Fibroblast of the conjunctiva (primary cell): Measurements from ENCODE around the gene GALM.
"Not testable (repeated sequence)": the region's sequence is repeated elsewhere in the genome, so short reads cannot be mapped to it uniquely, and the experiment has no call there.

ENCODE experiments used
- DNase-seq: peaks from one replicate; pipeline ENCODE4 v3.0.0-alpha.2; 2010; ENCODE audit warnings: low read depth

Gene GALM

GRCh38 chr2:38650012-38650411, 15.9 kb upstream of the GALM start:
- no peak for DNase-seq

GRCh38 chr2:38650717-38651116, 15.2 kb upstream of the GALM start:
- no peak for DNase-seq

- DNase-seq: no peak
These were observed 13.3 kb upstream of the GALM start for GRCh38 chr2:38652431-38653273.

GRCh38 chr2:38653380-38653714, 12.6 kb upstream of the GALM start:
- no peak for DNase-seq

GRCh38 chr2:38653715-38654527, 12.0 kb upstream of the GALM start:
- DNase-seq: no peak

- no peak for DNase-seq
These were observed 11.2 kb upstream of the GALM start for GRCh38 chr2:38654528-38655381.

- DNase-seq: no peak
These were observed 10.5 kb upstream of the GALM start for GRCh38 chr2:38655441-38655840.

GRCh38 chr2:38656866-38657480, 8.9 kb upstream of the GALM start:
- no peak for DNase-seq

GRCh38 chr2:38658613-38659012, 7.3 kb upstream of the GALM start:
- no peak for DNase-seq

GRCh38 chr2:38659115-38659514, 6.8 kb upstream of the GALM start:
- DNase-seq: no peak

GRCh38 chr2:38660282-38660681, 5.6 kb upstream of the GALM start:
- DNase-seq: no peak

GRCh38 chr2:38661306-38661705, 4.6 kb upstream of the GALM start:
- DNase-seq: no peak

GRCh38 chr2:38666556-38666910, 619 bp downstream of the GALM start:
- no peak for DNase-seq

GRCh38 chr2:38668092-38668491, 2.2 kb downstream of the GALM start:
- DNase-seq: no peak

GRCh38 chr2:38668779-38669479, 3.0 kb downstream of the GALM start:
- no peak for DNase-seq

- no peak for DNase-seq
These were observed 5.4 kb downstream of the GALM start for GRCh38 chr2:38671303-38671702.

- DNase-seq: no peak
These were observed 6.0 kb downstream of the GALM start for GRCh38 chr2:38671946-38672345.

GRCh38 chr2:38672445-38673391, 6.8 kb downstream of the GALM start:
- DNase-seq: no peak

- no peak for DNase-seq
These were observed 10.8 kb downstream of the GALM start for GRCh38 chr2:38676681-38677080.

GRCh38 chr2:38680868-38681267, 15.0 kb downstream of the GALM start:
- not testable (repeated sequence) for DNase-seq
